Posterior vena cava (tissue), 2 donors: Measurements from ENCODE around the gene SOX6. TPM values are rescaled to one million over a fixed set of nuclear protein-coding genes. Genes with fewer than 3 reads are reported as not detected.
"Not testable (repeated sequence)": the region's sequence is repeated elsewhere in the genome, so short reads cannot be mapped to it uniquely, and the experiment has no call there.

Experiments
- DNase-seq: peaks from one replicate; pipeline ENCODE4 v3.0.0-alpha.2; 2020; ENCODE audit warnings: low spot score
- intact Hi-C, 2 donors: fragments of 100-400 bp; cut with DNase I; formaldehyde crosslinking; loops; one replicate each; pipeline versions ENCODE4 v1.14.1 to v1.14.2; 2022 to 2023
- total RNA-seq, 2 donors: library from RNA; stranded (reverse); fragmentation: NEBNext Ultra II Directional; extraction: Animal tissue kit (Norgen Biotek cat#: 25700); gene quantifications; one replicate each; pipeline ENCODE4 v1.2.1, GENCODE V29; 2021
- donor health status: DM: yes; HTN: yes; CAD: no.
- donor health status: DM: yes; HTN: yes; CAD: no.

Gene SOX6
- total RNA-seq, 2 donors from 2014 or later: 8.1 to 11.0 TPM

- intact Hi-C loops: no loop called here
- DNase-seq: no peak
These were observed 420.3 kb downstream of the SOX6 start for GRCh38 chr11:15936011-15936410.

- intact Hi-C loops: no loop called here
- no peak for DNase-seq
These were observed 421.0 kb downstream of the SOX6 start for GRCh38 chr11:15935373-15935772.

GRCh38 chr11:15933886-15934625, 422.3 kb downstream of the SOX6 start:
- DNase-seq: no peak
- intact Hi-C loops: no loop called here

- intact Hi-C loops: no loop called here
- no peak for DNase-seq
These were observed 423.9 kb downstream of the SOX6 start for GRCh38 chr11:15932417-15932816.

- DNase-seq: no peak
- intact Hi-C loops: no loop called here
These were observed 424.8 kb downstream of the SOX6 start for GRCh38 chr11:15931497-15931896.

GRCh38 chr11:15930442-15931025, 425.8 kb downstream of the SOX6 start:
- no peak for DNase-seq
- intact Hi-C loops: no loop called here

- intact Hi-C loops: no loop called here
- no peak for DNase-seq
These were observed 426.9 kb downstream of the SOX6 start for GRCh38 chr11:15929371-15929901.

GRCh38 chr11:15927864-15928217, 428.5 kb downstream of the SOX6 start:
- intact Hi-C loops: loop anchor here in 1 of 2 donors (2.0 kb wide), 1 partner anchor 31 kb away; no protein-coding TSS in a partner anchor
- no peak for DNase-seq

GRCh38 chr11:15927196-15927863, 429.0 kb downstream of the SOX6 start:
- DNase-seq: no peak
- intact Hi-C loops: loop anchor here in 1 of 2 donors (2.0 kb wide), 1 partner anchor 31 kb away; no protein-coding TSS in a partner anchor

- intact Hi-C loops: loop anchor here in 1 of 2 donors (2.0 kb wide), 1 partner anchor 33 kb away; no protein-coding TSS in a partner anchor
- DNase-seq: no peak
These were observed 430.3 kb downstream of the SOX6 start for GRCh38 chr11:15926071-15926470.

- no peak for DNase-seq
- intact Hi-C loops: no loop called here
These were observed 433.2 kb downstream of the SOX6 start for GRCh38 chr11:15923183-15923582.

- intact Hi-C loops, DNase-seq: not testable (repeated sequence)
These were observed 433.6 kb downstream of the SOX6 start for GRCh38 chr11:15922745-15923144.

GRCh38 chr11:15920856-15921629, 435.3 kb downstream of the SOX6 start:
- intact Hi-C loops: no loop called here
- no peak for DNase-seq

GRCh38 chr11:15918674-15919073, 437.7 kb downstream of the SOX6 start:
- no peak for DNase-seq
- intact Hi-C loops: no loop called here

GRCh38 chr11:15918212-15918611, 438.1 kb downstream of the SOX6 start:
- DNase-seq: no peak
- intact Hi-C loops: no loop called here
